HL-60 (cell line): ENCODE data around the gene SLC24A3.

ENCODE experiments used
- GABPA ChIP-seq: IDR thresholded peaks from 2 replicates; pipeline ENCODE4 v1.6.1; 2012; ENCODE audit warnings: low read depth
- POLR2AphosphoS5 ChIP-seq: IDR thresholded peaks from 2 replicates; pipeline ENCODE4 v1.6.1; 2012; ENCODE audit warnings: low read depth
- SPI1 ChIP-seq: IDR thresholded peaks from 2 replicates; pipeline ENCODE4 v1.6.1; 2012; ENCODE audit warnings: low read depth, mild to moderate bottlenecking, borderline replicate concordance
- TF ChIP-seq, protein P1 (sequence below): IDR thresholded peaks from one replicate; pipeline ENCODE4 v1.5.1; 2011; ENCODE audit warnings: low read length, control low read depth, inconsistent platforms; ENCODE audit not compliant: insufficient read depth

DNA sequence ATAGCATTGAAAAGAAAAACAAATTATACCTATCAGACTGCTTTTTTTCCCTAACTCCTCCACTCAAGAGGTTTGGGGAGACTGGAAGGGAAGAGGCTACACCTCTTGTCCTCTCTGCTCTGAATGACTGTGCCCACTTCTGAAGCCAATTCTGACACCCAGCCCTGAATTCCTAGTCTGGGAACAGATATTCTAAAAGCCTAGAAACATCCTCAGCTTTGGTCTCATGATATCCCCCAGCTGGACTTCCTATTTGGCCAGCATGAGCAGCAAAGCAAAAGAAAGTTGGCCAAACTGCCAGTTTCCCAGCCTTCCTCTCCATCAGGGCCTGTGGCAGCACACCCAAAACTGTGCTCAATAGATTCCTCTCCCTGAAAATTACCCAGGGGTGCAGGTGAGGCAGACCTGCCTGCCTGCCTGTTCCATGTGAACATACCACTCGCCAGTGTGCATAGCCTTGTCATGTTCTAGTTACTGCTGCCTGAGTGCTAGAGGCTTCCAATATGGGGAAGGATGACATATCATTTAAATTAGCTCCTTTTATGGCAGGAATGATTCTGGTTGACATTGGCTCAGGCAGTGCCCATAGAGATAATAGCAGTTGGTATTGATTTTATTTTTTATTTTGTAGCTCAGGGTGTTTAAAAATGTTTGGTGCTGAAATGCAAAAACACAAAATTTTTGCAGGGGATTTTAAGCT lies 393.5 kb downstream of the SLC24A3 start:
- no peak for TF ChIP-seq SPI1
- TF ChIP-seq, protein P1, sequence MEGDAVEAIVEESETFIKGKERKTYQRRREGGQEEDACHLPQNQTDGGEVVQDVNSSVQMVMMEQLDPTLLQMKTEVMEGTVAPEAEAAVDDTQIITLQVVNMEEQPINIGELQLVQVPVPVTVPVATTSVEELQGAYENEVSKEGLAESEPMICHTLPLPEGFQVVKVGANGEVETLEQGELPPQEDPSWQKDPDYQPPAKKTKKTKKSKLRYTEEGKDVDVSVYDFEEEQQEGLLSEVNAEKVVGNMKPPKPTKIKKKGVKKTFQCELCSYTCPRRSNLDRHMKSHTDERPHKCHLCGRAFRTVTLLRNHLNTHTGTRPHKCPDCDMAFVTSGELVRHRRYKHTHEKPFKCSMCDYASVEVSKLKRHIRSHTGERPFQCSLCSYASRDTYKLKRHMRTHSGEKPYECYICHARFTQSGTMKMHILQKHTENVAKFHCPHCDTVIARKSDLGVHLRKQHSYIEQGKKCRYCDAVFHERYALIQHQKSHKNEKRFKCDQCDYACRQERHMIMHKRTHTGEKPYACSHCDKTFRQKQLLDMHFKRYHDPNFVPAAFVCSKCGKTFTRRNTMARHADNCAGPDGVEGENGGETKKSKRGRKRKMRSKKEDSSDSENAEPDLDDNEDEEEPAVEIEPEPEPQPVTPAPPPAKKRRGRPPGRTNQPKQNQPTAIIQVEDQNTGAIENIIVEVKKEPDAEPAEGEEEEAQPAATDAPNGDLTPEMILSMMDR, result no peak
- no peak for TF ChIP-seq GABPA
- TF ChIP-seq POLR2AphosphoS5, result no peak
